AG09319 (cell line): ENCODE results near the gene MCM6.

Experiments used
- DNase-seq: peaks from one replicate; pipeline ENCODE4 v3.0.0-alpha.2; 2010; ENCODE audit warnings: low read depth; ENCODE audit errors: extremely low read depth
- TF ChIP-seq, protein P1 (sequence below): IDR thresholded peaks from 2 replicates; pipeline ENCODE4 v1.5.1; 2011; ENCODE audit warnings: low read depth, mild to moderate bottlenecking, inconsistent platforms, low read length, moderate library complexity

Gene MCM6

DNA sequence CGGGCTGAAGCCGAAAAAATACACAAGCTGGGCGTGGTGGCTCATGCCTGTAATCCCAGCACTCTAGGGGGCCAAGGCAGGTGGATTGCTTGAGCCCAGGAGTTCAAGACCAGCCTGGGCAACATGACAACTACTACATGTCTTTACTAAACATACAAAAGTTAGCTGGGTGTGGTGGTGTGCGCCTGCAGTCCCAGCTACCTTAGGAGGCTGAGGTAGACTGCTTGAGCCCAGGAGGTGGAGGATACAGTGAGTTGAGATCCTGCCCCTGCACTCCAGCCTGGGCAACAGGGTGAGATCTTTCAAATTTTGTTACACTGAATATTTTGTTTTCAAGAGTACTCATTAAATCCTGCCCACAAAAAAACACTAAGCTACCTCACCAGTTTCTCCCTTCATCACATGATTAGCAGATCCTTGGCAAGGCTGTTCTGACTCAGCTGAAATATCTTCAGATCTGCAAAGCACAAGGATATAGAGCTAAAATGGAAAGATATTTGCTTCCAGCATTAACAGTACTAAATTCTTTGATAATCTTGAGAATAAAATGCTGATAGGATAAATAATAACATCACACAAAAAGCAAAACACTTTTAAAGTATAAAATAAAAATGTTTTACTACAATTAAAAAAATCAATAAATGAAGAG lies 28.2 kb upstream of the MCM6 start:
- peak; percentile 3 for DNase-seq
- TF ChIP-seq, protein P1, sequence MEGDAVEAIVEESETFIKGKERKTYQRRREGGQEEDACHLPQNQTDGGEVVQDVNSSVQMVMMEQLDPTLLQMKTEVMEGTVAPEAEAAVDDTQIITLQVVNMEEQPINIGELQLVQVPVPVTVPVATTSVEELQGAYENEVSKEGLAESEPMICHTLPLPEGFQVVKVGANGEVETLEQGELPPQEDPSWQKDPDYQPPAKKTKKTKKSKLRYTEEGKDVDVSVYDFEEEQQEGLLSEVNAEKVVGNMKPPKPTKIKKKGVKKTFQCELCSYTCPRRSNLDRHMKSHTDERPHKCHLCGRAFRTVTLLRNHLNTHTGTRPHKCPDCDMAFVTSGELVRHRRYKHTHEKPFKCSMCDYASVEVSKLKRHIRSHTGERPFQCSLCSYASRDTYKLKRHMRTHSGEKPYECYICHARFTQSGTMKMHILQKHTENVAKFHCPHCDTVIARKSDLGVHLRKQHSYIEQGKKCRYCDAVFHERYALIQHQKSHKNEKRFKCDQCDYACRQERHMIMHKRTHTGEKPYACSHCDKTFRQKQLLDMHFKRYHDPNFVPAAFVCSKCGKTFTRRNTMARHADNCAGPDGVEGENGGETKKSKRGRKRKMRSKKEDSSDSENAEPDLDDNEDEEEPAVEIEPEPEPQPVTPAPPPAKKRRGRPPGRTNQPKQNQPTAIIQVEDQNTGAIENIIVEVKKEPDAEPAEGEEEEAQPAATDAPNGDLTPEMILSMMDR, result no peak

DNA sequence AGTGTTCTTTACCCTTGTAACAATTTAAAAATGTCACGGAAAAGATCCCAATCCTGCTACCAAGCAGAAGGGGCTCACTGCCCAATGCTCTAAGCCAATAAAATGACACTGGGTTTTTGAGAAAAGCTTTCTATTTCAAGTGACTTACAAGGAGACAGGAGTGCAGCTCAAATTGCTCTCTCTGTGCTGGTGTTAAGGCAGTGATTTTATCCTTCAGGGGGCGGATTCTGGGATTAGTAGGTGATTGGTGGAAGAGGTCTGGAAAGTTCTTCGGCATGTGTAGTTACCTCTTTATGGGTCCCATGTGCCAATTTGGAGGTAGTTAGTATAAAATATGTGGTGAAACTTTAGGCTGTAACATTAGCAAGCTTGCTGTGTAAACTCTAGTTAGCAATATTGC lies 27.4 kb upstream of the MCM6 start:
- no peak for DNase-seq
- TF ChIP-seq, protein P1, result no peak

DNA sequence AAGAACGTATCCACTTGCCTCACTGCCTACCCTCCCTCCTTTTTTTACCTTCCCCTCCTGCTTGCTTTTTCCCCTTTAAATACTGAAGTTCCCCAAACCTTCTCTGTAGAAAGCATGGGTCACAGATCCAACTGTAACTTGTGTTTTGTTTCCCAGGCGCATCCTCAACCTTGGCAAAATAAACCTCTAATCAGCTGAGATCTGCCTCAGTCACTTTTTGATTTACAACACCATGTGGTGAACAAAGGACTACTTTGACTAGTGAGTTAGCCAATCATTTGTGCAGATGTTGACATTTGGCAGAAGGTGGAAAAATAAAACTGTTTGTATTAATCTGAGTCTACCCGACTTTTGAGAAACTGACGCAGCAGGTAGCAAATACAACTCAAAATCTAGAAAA lies 23.3 kb upstream of the MCM6 start:
- TF ChIP-seq, protein P1, result no peak
- no peak for DNase-seq

DNA sequence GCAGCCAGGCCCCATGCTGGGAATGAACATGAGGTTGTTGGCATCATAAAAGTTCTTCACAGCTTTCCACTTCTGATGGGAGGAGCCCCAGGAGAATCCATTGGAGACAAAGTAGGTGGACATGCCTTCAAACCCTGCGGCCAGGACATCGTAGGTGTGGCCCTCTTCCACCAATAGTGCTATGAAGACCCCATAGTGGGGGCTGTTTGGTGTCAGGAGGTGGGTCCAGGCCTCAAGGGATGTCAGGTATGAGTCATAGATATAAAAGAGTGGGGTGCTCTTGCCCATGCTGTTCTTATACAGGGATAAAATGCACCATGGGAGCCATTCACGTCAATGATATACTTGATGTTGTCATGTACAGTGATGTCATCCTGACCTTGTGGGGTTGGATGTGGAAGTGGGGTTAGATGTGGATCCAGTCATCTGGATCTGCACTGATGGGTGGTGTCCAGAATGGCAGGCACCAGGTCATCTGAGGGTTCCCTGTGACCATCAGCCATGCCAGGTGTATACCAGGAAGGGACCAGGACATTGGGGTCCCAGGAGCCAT lies 22.1 kb upstream of the MCM6 start:
- TF ChIP-seq, protein P1, result no peak
- no peak for DNase-seq

DNA sequence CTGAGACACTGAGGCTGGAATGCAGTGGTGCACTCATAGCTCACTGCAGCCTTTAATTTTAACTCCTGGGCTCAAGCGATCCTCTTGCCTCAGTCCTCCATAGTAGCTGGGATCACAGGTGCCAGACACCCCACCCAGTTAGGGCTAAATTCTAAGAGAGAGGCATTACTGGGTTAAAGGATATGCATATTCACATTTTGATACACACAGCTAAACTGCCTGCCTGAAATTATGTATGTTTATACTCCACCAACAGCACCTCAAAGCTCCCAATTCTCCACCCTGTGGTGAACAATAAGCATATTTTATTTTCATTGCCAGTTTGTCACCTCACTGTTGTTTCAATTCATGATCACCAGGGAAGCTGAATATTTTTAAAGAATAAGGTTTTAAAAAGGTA lies 18.7 kb upstream of the MCM6 start:
- TF ChIP-seq, protein P1, result no peak
- DNase-seq, result no peak

DNA sequence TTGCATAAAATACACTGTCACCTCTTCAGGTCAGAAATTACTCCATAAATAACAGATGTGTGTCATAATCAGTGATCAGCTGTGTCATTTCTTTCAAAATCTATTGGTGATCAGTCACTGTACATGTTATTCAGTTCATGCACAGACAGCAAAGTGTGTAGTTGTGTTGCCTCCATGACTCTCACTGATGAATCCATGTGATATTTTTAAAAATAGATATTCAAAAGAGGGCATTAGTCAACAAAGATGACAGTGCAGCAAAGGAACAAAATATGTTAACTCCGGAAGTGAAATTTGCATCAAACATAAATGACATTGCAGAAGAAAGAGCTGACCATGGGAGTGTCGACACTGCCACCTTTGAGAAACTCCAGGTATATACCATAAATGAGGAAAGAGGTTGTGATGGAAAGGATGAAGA lies 17.1 kb upstream of the MCM6 start:
- TF ChIP-seq, protein P1, result no peak
- no peak for DNase-seq

DNA sequence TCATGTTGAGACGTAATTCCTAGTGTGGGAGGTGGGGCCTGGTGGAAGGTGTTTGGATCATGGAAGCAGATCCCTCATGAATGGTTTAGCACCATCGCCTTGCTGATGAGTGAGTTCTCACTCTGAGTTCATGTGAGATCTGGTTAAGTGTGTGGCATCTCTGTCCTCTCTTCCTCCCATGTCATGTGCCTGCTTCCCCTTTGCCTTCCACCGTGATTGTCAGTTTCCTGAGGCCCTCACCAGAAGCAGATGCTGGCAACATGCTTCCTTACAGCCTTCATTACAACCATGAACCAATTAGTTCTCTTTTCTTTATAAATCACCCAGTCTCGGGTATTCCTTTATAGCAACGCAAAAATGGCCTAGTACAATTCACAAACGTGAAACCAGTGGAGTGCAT lies 14.6 kb upstream of the MCM6 start:
- no peak for DNase-seq
- TF ChIP-seq, protein P1, result no peak
